ENCODE measurements around the gene BIN1. TPM values are rescaled to one million over a fixed set of nuclear protein-coding genes. Genes with fewer than 3 reads are reported as not detected.

BIN1 gene
- polyA plus RNA-seq, 1 donor from 2014 or later, result 61.9 TPM

- no peaks in the 10 kb centered on the region for H4K20me1 ChIP-seq (ENCODE audit: insufficient read depth)
- no peaks in the 10 kb centered on the region for H3K9me3 ChIP-seq (ENCODE audit: low read length)
- no peaks in the 10 kb centered on the region for H3K27me3 ChIP-seq (ENCODE audit: insufficient read depth, low read depth, low read length)
- no peaks in the 10 kb centered on the region for H3K36me3 ChIP-seq (ENCODE audit: insufficient read depth, low read length)
- no peak overlapping the region for H3K27ac ChIP-seq (ENCODE audit: low read length)
- H3K9me2 ChIP-seq (ENCODE audit: insufficient read depth, low read length), result no peaks in the 10 kb centered on the region
- no peaks in the 10 kb centered on the region for H3F3A ChIP-seq (ENCODE audit: insufficient read depth, low read length, poor library complexity, severe bottlenecking)
- no peak overlapping the region for H3K9ac ChIP-seq (ENCODE audit: low read length)
- no peak overlapping the region for H3K4me3 ChIP-seq (ENCODE audit: low read length)
- H2AFZ ChIP-seq (ENCODE audit: low read depth, low read length), result no peak overlapping the region
- H3K79me2 ChIP-seq (replicated peaks; ENCODE audit: insufficient read depth, low read length), result no peaks in the 10 kb centered on the region
- no peak overlapping the region for H3K4me2 ChIP-seq (ENCODE audit: low read length)
- TF ChIP-seq POLR2AphosphoS5 (IDR thresholded peaks at IDR 0.05), result no peak
- no peak for TF ChIP-seq MXI1 (conservative IDR thresholded peaks at IDR 0.05; ENCODE audit: poor library complexity, severe bottlenecking)
- TF ChIP-seq RAD21 (conservative IDR thresholded peaks at IDR 0.05), result no peak
- TF ChIP-seq, protein P1, sequence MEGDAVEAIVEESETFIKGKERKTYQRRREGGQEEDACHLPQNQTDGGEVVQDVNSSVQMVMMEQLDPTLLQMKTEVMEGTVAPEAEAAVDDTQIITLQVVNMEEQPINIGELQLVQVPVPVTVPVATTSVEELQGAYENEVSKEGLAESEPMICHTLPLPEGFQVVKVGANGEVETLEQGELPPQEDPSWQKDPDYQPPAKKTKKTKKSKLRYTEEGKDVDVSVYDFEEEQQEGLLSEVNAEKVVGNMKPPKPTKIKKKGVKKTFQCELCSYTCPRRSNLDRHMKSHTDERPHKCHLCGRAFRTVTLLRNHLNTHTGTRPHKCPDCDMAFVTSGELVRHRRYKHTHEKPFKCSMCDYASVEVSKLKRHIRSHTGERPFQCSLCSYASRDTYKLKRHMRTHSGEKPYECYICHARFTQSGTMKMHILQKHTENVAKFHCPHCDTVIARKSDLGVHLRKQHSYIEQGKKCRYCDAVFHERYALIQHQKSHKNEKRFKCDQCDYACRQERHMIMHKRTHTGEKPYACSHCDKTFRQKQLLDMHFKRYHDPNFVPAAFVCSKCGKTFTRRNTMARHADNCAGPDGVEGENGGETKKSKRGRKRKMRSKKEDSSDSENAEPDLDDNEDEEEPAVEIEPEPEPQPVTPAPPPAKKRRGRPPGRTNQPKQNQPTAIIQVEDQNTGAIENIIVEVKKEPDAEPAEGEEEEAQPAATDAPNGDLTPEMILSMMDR (IDR thresholded peaks at IDR 0.05; ENCODE audit: poor library complexity, severe bottlenecking), result no peak
- TF ChIP-seq SMC3 (conservative IDR thresholded peaks at IDR 0.05; ENCODE audit: poor library complexity), result no peak
- TF ChIP-seq TAF1 (IDR thresholded peaks at IDR 0.05; ENCODE audit: low read depth), result no peak
- no peak for TF ChIP-seq EZH2 (IDR thresholded peaks at IDR 0.05; ENCODE audit: borderline replicate concordance, insufficient read depth, low read length, poor library complexity, severe bottlenecking)
- TF ChIP-seq EP300 (conservative IDR thresholded peaks at IDR 0.05; ENCODE audit: poor library complexity, severe bottlenecking), result no peak
- TF ChIP-seq, protein P2, sequence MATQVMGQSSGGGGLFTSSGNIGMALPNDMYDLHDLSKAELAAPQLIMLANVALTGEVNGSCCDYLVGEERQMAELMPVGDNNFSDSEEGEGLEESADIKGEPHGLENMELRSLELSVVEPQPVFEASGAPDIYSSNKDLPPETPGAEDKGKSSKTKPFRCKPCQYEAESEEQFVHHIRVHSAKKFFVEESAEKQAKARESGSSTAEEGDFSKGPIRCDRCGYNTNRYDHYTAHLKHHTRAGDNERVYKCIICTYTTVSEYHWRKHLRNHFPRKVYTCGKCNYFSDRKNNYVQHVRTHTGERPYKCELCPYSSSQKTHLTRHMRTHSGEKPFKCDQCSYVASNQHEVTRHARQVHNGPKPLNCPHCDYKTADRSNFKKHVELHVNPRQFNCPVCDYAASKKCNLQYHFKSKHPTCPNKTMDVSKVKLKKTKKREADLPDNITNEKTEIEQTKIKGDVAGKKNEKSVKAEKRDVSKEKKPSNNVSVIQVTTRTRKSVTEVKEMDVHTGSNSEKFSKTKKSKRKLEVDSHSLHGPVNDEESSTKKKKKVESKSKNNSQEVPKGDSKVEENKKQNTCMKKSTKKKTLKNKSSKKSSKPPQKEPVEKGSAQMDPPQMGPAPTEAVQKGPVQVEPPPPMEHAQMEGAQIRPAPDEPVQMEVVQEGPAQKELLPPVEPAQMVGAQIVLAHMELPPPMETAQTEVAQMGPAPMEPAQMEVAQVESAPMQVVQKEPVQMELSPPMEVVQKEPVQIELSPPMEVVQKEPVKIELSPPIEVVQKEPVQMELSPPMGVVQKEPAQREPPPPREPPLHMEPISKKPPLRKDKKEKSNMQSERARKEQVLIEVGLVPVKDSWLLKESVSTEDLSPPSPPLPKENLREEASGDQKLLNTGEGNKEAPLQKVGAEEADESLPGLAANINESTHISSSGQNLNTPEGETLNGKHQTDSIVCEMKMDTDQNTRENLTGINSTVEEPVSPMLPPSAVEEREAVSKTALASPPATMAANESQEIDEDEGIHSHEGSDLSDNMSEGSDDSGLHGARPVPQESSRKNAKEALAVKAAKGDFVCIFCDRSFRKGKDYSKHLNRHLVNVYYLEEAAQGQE (IDR thresholded peaks at IDR 0.05; ENCODE audit: borderline replicate concordance), result no peak
Measured at GRCh38 chr2:127015106-127015910, 91.6 kb downstream of the BIN1 start.

DNA sequence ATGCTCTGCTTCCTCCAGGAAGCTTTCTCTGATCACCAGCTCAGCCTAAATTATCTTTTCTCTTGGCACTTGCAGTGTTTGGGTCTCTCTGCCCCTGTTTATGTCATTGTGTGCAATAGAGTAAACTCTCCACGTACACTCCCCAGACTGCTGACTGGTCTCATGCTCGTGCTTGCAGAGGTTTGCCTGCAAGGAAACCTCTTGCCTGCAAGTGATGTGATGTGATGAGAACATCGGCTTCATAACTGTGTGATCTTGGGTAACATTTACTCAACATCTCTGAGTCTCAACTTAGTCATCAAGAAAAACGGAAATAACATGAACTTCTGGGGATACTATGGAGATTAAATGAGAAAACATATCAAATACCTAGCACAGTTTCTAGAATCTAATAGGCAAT is 92.3 kb downstream of the BIN1 start:
- H3K4me2 ChIP-seq (ENCODE audit: low read length), result no peak overlapping the region

More for the DNA sequence above, 92.3 kb downstream of the BIN1 start:
- Histone ChIP-seq H3K79me2 (replicated peaks; ENCODE audit: insufficient read depth, low read length) (no peaks in the 10 kb centered on the region), H3K9ac (ENCODE audit: low read length) (no peak overlapping the region), H3K36me3 (ENCODE audit: insufficient read depth, low read length) (no peaks in the 10 kb centered on the region), H4K20me1 (ENCODE audit: insufficient read depth) (no peaks in the 10 kb centered on the region), H3F3A (ENCODE audit: insufficient read depth, low read length, poor library complexity, severe bottlenecking) (no peaks in the 10 kb centered on the region), H3K9me2 (ENCODE audit: insufficient read depth, low read length) (no peaks in the 10 kb centered on the region), H3K27me3 (ENCODE audit: insufficient read depth, low read depth, low read length) (no peaks in the 10 kb centered on the region), H3K9me3 (ENCODE audit: low read length) (no peaks in the 10 kb centered on the region), H3K4me3 (ENCODE audit: low read length) (no peak overlapping the region), H2AFZ (ENCODE audit: low read depth, low read length) (no peak overlapping the region), H3K27ac (ENCODE audit: low read length) (no peak overlapping the region)
- no peak for TF ChIP-seq SMC3 (conservative IDR thresholded peaks at IDR 0.05; ENCODE audit: poor library complexity)
- TF ChIP-seq, protein P2 (IDR thresholded peaks at IDR 0.05; ENCODE audit: borderline replicate concordance), result no peak
- TF ChIP-seq RAD21 (conservative IDR thresholded peaks at IDR 0.05), result no peak
- TF ChIP-seq MXI1 (conservative IDR thresholded peaks at IDR 0.05; ENCODE audit: poor library complexity, severe bottlenecking), result no peak
- TF ChIP-seq POLR2AphosphoS5 (IDR thresholded peaks at IDR 0.05), result no peak
- TF ChIP-seq, protein P1 (IDR thresholded peaks at IDR 0.05; ENCODE audit: poor library complexity, severe bottlenecking), result no peak
- no peak for TF ChIP-seq EZH2 (IDR thresholded peaks at IDR 0.05; ENCODE audit: borderline replicate concordance, insufficient read depth, low read length, poor library complexity, severe bottlenecking)
- no peak for TF ChIP-seq EP300 (conservative IDR thresholded peaks at IDR 0.05; ENCODE audit: poor library complexity, severe bottlenecking)
- TF ChIP-seq TAF1 (IDR thresholded peaks at IDR 0.05; ENCODE audit: low read depth), result no peak
